WTC11 (cell line): Measurements from ENCODE around the gene PSMG2. TPM values are rescaled to one million over a fixed set of nuclear protein-coding genes. Genes with fewer than 3 reads are reported as not detected.

ENCODE experiments used
- ATAC-seq: fragments of 200-7000 bp; cut with Tn5 transposase; 2 replicates; pipeline ENCODE4 v1.10.0; 2021; ENCODE audit warnings: mild to moderate bottlenecking, moderate library complexity
- CTCF ChIA-PET: fragments of 300-600 bp; sonication (Branson Sonifier 250); formaldehyde crosslinking; loops from one replicate; lab custom pipeline; 2021; ENCODE audit warnings: antibody characterized with exemption; lab: Charles Lee
- POLR2A ChIA-PET: fragments of 350-600 bp; sonication (Branson Sonifier 250); formaldehyde crosslinking; loops from one replicate; lab custom pipeline; 2021; ENCODE audit warnings: antibody characterized with exemption; lab: Charles Lee
- DNase-seq: peaks from one replicate; pipeline ENCODE4 v3.0.0; 2021; ENCODE audit warnings: low spot score
- H3K27ac Mint-ChIP-seq: 2 replicates; pipeline ENCODE4 v1.8.0; 2021; ENCODE audit warnings: mixed read lengths
- H3K27me3 Mint-ChIP-seq: 2 replicates; pipeline ENCODE4 v1.8.0; 2021; ENCODE audit warnings: low read depth, mild to moderate bottlenecking, moderate library complexity, mixed read lengths
- H3K36me3 Mint-ChIP-seq: 2 replicates; pipeline ENCODE4 v1.8.0; 2021; ENCODE audit warnings: mixed read lengths
- H3K4me1 Mint-ChIP-seq: 2 replicates; pipeline ENCODE4 v1.8.0; 2022; ENCODE audit warnings: mixed read lengths
- H3K4me3 Mint-ChIP-seq: 2 replicates; pipeline ENCODE4 v1.8.0; 2021; ENCODE audit warnings: mild to moderate bottlenecking, moderate library complexity, mixed read lengths
- H3K9me3 Mint-ChIP-seq: 2 replicates; pipeline ENCODE4 v1.8.0; 2021; ENCODE audit warnings: mixed read lengths
- ESRRA ChIP-seq: sonication (generic); formaldehyde crosslinking; IDR thresholded peaks from 2 replicates; pipeline ENCODE4 v1.8.1; 2022; ENCODE audit warnings: mild to moderate bottlenecking, missing genetic modification reagents, borderline replicate concordance
- JAZF1 ChIP-seq: fragments of 250-450 bp; sonication (Bioruptor Pico); IDR thresholded peaks from 2 replicates; pipeline ENCODE4 v1.9.0; 2021; ENCODE audit warnings: moderate library complexity, mild to moderate bottlenecking, inconsistent platforms
- JUN ChIP-seq: sonication (generic); formaldehyde crosslinking; IDR thresholded peaks from 2 replicates; pipeline ENCODE4 v1.8.0; 2023; ENCODE audit warnings: mild to moderate bottlenecking, missing genetic modification reagents
- NR1H2 ChIP-seq: sonication (generic); formaldehyde crosslinking; IDR thresholded peaks from 2 replicates; pipeline ENCODE4 v1.9.0; 2021; ENCODE audit warnings: mild to moderate bottlenecking, moderate library complexity, missing genetic modification reagents
- SMAD3 ChIP-seq: sonication (generic); formaldehyde crosslinking; IDR thresholded peaks from 2 replicates; pipeline ENCODE4 v1.8.0; 2022; ENCODE audit warnings: missing genetic modification reagents, mild to moderate bottlenecking, borderline replicate concordance
- TEAD4 ChIP-seq: sonication (generic); formaldehyde crosslinking; IDR thresholded peaks from 2 replicates; pipeline ENCODE4 v1.8.0; 2022; ENCODE audit warnings: mild to moderate bottlenecking, missing genetic modification reagents
- TP53 ChIP-seq: sonication (generic); formaldehyde crosslinking; IDR thresholded peaks from 2 replicates; pipeline ENCODE4 v1.8.1; 2023; ENCODE audit warnings: mild to moderate bottlenecking, missing genetic modification reagents
- ZNF219 ChIP-seq: sonication (generic); formaldehyde crosslinking; IDR thresholded peaks from 2 replicates; pipeline ENCODE4 v1.8.0; 2023; ENCODE audit warnings: missing genetic modification reagents, mild to moderate bottlenecking, borderline replicate concordance
- ZNF317 ChIP-seq: sonication (generic); formaldehyde crosslinking; IDR thresholded peaks from 2 replicates; pipeline ENCODE4 v1.8.1; 2023; ENCODE audit warnings: low read depth, mild to moderate bottlenecking, moderate library complexity, missing genetic modification reagents, borderline replicate concordance
- total RNA-seq: library from RNA; stranded (reverse); gene quantifications from 3 replicates; pipeline ENCODE4 v1.2.3, GENCODE V29; 2021
- TF ChIP-seq, protein P1 (sequence below): fragments of 250-450 bp; sonication (Bioruptor Pico); IDR thresholded peaks from 2 replicates; pipeline ENCODE4 v1.8.0; 2021; ENCODE audit warnings: mild to moderate bottlenecking
- TF ChIP-seq, protein P2 (sequence below): fragments of 250-450 bp; sonication (Bioruptor Pico); IDR thresholded peaks from 2 replicates; pipeline ENCODE4 v1.9.0; 2021; ENCODE audit warnings: mild to moderate bottlenecking, borderline replicate concordance
- TF ChIP-seq, protein P3 (sequence below): sonication (generic); formaldehyde crosslinking; IDR thresholded peaks from 2 replicates; pipeline ENCODE4 v1.8.0; 2022; ENCODE audit warnings: mild to moderate bottlenecking, missing genetic modification reagents
- TF ChIP-seq, protein P4 (sequence below): sonication (generic); formaldehyde crosslinking; IDR thresholded peaks from 2 replicates; pipeline ENCODE4 v1.8.1; 2023; ENCODE audit warnings: mild to moderate bottlenecking, missing genetic modification reagents, moderate library complexity
- TF ChIP-seq, protein P5 (sequence below): sonication (generic); formaldehyde crosslinking; IDR thresholded peaks from 2 replicates; pipeline ENCODE4 v1.8.0; 2022; ENCODE audit warnings: mild to moderate bottlenecking, missing genetic modification reagents
- TF ChIP-seq, protein P6 (sequence below): fragments of 200-600 bp; IDR thresholded peaks from 2 replicates; pipeline ENCODE4 v1.8.0; 2022; ENCODE audit warnings: antibody characterized with exemption

Gene PSMG2
- total RNA-seq, 1 experiment from 2014 or later = 78.9 TPM

DNA sequence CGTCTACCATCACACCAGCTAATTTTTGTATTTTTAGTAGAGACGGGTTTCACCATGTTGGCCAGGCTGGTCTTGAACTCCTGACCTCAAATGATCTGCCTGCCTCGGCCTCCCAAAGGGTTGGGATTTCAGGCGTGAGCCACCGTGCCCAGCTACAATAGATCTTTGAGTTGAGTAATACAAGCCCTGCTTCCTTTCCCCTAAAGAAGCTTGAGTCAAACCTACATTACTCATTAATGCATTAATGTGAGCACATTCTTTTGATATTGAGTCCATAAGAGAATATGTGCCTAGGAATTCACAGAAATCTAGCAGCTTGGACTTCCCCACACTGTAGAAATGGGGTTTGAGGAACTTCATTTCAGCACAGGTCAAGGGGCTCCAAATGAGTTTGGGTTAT lies 39.6 kb downstream of the PSMG2 start:
- no peak for DNase-seq
- ChIA-PET CTCF (interaction anchor here (0.9 kb wide), 1 partner anchor 11 kb away, joined by 3 read pairs; no protein-coding TSS in a partner anchor), POLR2A (no interaction called here)
- ATAC-seq = no peak
- TF ChIP-seq, protein P1, sequence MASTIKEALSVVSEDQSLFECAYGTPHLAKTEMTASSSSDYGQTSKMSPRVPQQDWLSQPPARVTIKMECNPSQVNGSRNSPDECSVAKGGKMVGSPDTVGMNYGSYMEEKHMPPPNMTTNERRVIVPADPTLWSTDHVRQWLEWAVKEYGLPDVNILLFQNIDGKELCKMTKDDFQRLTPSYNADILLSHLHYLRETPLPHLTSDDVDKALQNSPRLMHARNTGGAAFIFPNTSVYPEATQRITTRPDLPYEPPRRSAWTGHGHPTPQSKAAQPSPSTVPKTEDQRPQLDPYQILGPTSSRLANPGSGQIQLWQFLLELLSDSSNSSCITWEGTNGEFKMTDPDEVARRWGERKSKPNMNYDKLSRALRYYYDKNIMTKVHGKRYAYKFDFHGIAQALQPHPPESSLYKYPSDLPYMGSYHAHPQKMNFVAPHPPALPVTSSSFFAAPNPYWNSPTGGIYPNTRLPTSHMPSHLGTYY (CRISPR knock-in tag) = no peak
- TF ChIP-seq ZNF317 (CRISPR knock-in tag) = no peak
- TF ChIP-seq, protein P2, sequence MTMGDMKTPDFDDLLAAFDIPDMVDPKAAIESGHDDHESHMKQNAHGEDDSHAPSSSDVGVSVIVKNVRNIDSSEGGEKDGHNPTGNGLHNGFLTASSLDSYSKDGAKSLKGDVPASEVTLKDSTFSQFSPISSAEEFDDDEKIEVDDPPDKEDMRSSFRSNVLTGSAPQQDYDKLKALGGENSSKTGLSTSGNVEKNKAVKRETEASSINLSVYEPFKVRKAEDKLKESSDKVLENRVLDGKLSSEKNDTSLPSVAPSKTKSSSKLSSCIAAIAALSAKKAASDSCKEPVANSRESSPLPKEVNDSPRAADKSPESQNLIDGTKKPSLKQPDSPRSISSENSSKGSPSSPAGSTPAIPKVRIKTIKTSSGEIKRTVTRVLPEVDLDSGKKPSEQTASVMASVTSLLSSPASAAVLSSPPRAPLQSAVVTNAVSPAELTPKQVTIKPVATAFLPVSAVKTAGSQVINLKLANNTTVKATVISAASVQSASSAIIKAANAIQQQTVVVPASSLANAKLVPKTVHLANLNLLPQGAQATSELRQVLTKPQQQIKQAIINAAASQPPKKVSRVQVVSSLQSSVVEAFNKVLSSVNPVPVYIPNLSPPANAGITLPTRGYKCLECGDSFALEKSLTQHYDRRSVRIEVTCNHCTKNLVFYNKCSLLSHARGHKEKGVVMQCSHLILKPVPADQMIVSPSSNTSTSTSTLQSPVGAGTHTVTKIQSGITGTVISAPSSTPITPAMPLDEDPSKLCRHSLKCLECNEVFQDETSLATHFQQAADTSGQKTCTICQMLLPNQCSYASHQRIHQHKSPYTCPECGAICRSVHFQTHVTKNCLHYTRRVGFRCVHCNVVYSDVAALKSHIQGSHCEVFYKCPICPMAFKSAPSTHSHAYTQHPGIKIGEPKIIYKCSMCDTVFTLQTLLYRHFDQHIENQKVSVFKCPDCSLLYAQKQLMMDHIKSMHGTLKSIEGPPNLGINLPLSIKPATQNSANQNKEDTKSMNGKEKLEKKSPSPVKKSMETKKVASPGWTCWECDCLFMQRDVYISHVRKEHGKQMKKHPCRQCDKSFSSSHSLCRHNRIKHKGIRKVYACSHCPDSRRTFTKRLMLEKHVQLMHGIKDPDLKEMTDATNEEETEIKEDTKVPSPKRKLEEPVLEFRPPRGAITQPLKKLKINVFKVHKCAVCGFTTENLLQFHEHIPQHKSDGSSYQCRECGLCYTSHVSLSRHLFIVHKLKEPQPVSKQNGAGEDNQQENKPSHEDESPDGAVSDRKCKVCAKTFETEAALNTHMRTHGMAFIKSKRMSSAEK = no peak
- TF ChIP-seq NR1H2 (CRISPR knock-in tag) = no peak
- TF ChIP-seq JAZF1 (CRISPR knock-in tag) = no peak
- TF ChIP-seq TEAD4 (CRISPR knock-in tag) = no peak
- no peak for TF ChIP-seq SMAD3 (CRISPR knock-in tag)
- TF ChIP-seq, protein P3, sequence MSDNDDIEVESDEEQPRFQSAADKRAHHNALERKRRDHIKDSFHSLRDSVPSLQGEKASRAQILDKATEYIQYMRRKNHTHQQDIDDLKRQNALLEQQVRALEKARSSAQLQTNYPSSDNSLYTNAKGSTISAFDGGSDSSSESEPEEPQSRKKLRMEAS (CRISPR knock-in tag) = no peak
- TF ChIP-seq, protein P4, sequence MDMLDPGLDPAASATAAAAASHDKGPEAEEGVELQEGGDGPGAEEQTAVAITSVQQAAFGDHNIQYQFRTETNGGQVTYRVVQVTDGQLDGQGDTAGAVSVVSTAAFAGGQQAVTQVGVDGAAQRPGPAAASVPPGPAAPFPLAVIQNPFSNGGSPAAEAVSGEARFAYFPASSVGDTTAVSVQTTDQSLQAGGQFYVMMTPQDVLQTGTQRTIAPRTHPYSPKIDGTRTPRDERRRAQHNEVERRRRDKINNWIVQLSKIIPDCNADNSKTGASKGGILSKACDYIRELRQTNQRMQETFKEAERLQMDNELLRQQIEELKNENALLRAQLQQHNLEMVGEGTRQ (CRISPR knock-in tag) = no peak
- no peak for TF ChIP-seq JUN
- TF ChIP-seq, protein P5, sequence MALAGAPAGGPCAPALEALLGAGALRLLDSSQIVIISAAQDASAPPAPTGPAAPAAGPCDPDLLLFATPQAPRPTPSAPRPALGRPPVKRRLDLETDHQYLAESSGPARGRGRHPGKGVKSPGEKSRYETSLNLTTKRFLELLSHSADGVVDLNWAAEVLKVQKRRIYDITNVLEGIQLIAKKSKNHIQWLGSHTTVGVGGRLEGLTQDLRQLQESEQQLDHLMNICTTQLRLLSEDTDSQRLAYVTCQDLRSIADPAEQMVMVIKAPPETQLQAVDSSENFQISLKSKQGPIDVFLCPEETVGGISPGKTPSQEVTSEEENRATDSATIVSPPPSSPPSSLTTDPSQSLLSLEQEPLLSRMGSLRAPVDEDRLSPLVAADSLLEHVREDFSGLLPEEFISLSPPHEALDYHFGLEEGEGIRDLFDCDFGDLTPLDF (CRISPR knock-in tag) = no peak
- peaks cover 3% of the 10 kb centered on the region; the same call in 1 of the 2 replicates for H3K9me3 Mint-ChIP-seq
- no peak overlapping the region for H3K4me3 Mint-ChIP-seq
- no peaks in the 10 kb centered on the region for H3K36me3 Mint-ChIP-seq
- H3K27ac Mint-ChIP-seq = no peak overlapping the region
- no peaks in the 10 kb centered on the region for H3K4me1 Mint-ChIP-seq
- H3K27me3 Mint-ChIP-seq = no peaks in the 10 kb centered on the region

DNA sequence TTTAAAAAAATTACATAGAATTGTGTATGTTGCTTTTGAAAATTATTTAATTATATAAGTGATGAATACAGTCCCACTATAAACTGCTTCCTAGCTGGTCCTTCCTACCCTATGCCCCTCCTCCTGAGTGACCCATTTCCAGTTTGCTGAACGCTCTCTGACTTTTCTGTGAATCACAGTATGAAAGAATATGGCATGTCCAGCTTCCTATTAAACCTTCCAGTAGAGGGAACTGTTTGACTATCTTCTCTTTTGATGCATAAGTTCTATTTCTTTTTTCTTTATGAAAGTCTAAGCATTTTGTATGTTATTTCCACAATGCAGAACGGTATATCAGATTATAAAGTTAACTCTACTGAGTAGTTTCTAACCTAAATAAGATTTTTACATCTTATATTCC lies 41.3 kb downstream of the PSMG2 start:
- CTCF ChIA-PET = interaction anchor here (0.6 to 2.7 kb wide), 8 partner anchors 17 to 415 kb away, joined by 4 to 22 read pairs (median 4); no protein-coding TSS in a partner anchor
- no peak overlapping the region for H3K4me3 Mint-ChIP-seq
- POLR2A ChIA-PET = interaction anchor here (0.6 kb wide), 1 partner anchor 225 kb away, joined by 3 read pairs; no protein-coding TSS in a partner anchor
- H3K27ac Mint-ChIP-seq = no peak overlapping the region
- no peaks in the 10 kb centered on the region for H3K27me3 Mint-ChIP-seq
- no peaks in the 10 kb centered on the region for H3K36me3 Mint-ChIP-seq
- TF ChIP-seq ESRRA (CRISPR knock-in tag) (no peak), ZNF219 (CRISPR knock-in tag) (no peak), TP53 (CRISPR knock-in tag) (no peak)
- TF ChIP-seq, protein P6, sequence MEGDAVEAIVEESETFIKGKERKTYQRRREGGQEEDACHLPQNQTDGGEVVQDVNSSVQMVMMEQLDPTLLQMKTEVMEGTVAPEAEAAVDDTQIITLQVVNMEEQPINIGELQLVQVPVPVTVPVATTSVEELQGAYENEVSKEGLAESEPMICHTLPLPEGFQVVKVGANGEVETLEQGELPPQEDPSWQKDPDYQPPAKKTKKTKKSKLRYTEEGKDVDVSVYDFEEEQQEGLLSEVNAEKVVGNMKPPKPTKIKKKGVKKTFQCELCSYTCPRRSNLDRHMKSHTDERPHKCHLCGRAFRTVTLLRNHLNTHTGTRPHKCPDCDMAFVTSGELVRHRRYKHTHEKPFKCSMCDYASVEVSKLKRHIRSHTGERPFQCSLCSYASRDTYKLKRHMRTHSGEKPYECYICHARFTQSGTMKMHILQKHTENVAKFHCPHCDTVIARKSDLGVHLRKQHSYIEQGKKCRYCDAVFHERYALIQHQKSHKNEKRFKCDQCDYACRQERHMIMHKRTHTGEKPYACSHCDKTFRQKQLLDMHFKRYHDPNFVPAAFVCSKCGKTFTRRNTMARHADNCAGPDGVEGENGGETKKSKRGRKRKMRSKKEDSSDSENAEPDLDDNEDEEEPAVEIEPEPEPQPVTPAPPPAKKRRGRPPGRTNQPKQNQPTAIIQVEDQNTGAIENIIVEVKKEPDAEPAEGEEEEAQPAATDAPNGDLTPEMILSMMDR = no peak
- ATAC-seq (no peak; the same call in 1 of the 2 replicates), DNase-seq (no peak)
- peaks cover 3% of the 10 kb centered on the region; the same call in 1 of the 2 replicates for H3K9me3 Mint-ChIP-seq
- no peaks in the 10 kb centered on the region for H3K4me1 Mint-ChIP-seq
